Lower leg skin (tissue), 4 donors: ENCODE measurements around the gene DENND1A. TPM values are rescaled to one million over a fixed set of nuclear protein-coding genes. Genes with fewer than 3 reads are reported as not detected.

Source experiments
- DNase-seq, 2 donors: peaks; one replicate each; pipeline ENCODE4 v3.0.0-alpha.2; 2019; ENCODE audit warnings: low spot score in 2 of 2
- H3K4me3 ChIP-seq: fragments of 200-600 bp; sonication (generic); 2 replicates; pipeline ENCODE4 v1.5.1; 2017; ENCODE audit warnings: mild to moderate bottlenecking, low read depth; ENCODE audit not compliant: poor library complexity, severe bottlenecking
- CTCF ChIP-seq, 3 donors: fragments of 450-650 bp; IDR thresholded peaks; one replicate each; pipeline ENCODE4 v1.5.1; 2016; ENCODE audit warnings: antibody characterized with exemption in 3 of 3, mild to moderate bottlenecking in 3 of 3, moderate library complexity in 2 of 3
- POLR2A ChIP-seq, 2 donors: fragments of 450-650 bp; IDR thresholded peaks; one replicate each; pipeline ENCODE4 v1.6.1; 2016 to 2017; ENCODE audit warnings: antibody characterized with exemption in 2 of 2, mild to moderate bottlenecking in 1 of 2, moderate library complexity in 1 of 2
- WGBS, 2 donors: methylation state at CpG; one replicate each; pipeline ENCODE4 v1.1.5; 2018; 5-methylcytosine and 5-hydroxymethylcytosine counted together
- intact Hi-C: fragments of 100-400 bp; cut with DNase I; formaldehyde crosslinking; loops from one replicate; pipeline ENCODE4 v1.15.0; 2023; ENCODE audit warnings: low total_unique reads
- total RNA-seq, 4 donors: library from RNA; depleted of rRNA; stranded (reverse); fragments of >200 nt; gene quantifications; one replicate each; pipeline ENCODE4 v1.1.0, GENCODE V29; 2016

DENND1A gene
- total RNA-seq, 4 donors from 2014 or later: 6.5 to 16.3 (median 12.3) TPM

- no peak for TF ChIP-seq POLR2A (IDR thresholded peaks at IDR 0.05)
- no peak overlapping the region for H3K4me3 ChIP-seq
- peak in 1 of 2 donors; percentile 9 for DNase-seq
- intact Hi-C loops: no loop called here
- WGBS, 2 donors: 48 to 50% methylated on average over 5 of the region's 5 CpGs
These were observed 3.7 kb upstream of the DENND1A start for GRCh38 chr9:123933440-123934212.

DNA sequence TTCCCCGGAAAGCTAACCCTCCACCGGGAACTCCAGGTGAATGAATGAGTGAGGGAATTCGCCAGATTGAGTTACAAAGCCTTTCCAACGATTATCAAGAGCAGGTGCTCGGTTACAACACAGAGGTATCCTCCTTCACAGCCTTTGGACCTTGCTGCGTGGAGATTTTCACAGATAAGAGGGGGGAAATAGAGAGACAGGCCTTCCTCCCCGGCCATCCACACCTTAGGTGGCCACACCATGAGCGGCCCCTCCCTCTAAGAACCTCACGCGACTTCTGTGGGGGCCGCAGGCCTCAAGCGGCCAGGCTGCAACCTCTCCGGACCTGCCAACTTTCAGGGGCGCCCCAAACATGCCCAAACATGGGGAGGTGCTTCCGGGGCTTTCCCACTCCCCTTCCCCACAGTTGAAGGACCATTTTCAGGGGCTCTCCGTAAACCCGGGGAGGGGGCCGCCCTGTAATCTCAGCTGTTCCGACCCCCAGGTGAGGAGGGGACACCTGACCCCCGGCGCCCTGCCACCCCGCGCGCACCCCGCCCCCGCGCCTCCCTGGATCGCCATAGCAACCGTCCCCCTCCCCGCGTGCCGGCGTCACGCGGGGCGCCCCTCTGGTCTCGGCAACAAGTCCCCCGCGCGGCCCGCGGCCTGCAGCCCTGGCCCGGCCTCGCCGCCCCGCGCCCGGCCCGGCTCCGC, 603 bp downstream of the DENND1A start:
- 2 to 6% methylated on average over 16 to 49 of the region's 50 CpGs for WGBS, 2 donors
- intact Hi-C loops: no loop called here
- peak in 1 of 2 donors; percentile 85 for DNase-seq
- H3K4me3 ChIP-seq: peak overlapping the region; percentile 47
- TF ChIP-seq CTCF (IDR thresholded peaks at IDR 0.05) (no peak), POLR2A (IDR thresholded peaks at IDR 0.05) (no peak)

DNA sequence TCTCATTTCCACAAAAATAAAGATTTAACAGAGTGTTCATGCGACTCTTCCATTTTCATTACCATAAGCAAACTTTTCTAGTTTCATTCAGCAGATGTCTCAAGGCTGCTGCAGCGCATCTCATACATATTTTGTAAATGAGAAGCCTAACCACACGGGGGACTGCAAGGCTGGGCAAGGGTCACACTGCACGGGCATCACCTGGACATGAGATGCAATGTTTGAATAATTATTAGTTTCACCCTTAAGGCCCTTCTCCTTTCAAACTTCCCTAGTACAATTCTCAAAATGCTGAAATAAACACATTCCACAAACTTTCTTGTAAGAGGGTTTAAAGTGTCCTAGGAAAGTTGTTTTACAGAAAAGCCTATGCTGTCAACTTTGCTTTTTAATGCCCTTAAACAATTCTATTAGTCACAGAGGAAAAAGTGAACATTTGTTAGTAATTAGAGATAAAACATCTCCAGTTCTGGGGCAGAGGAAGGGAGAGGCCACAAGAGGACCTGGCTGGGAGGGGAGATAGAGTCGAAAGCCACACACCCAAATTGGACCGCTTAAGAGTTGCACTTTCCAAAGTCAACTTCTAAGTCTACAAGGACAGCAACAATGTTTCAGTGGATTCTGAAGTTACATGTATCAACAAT, 1.3 kb downstream of the DENND1A start:
- no peak overlapping the region for H3K4me3 ChIP-seq
- WGBS, 2 donors: 40 to 44% methylated on average over 6 of the region's 6 CpGs
- DNase-seq: peak in 1 of 2 donors; percentile 53
- intact Hi-C loops: no loop called here
- TF ChIP-seq CTCF (IDR thresholded peaks at IDR 0.05): no peak
- no peak for TF ChIP-seq POLR2A (IDR thresholded peaks at IDR 0.05)

DNA sequence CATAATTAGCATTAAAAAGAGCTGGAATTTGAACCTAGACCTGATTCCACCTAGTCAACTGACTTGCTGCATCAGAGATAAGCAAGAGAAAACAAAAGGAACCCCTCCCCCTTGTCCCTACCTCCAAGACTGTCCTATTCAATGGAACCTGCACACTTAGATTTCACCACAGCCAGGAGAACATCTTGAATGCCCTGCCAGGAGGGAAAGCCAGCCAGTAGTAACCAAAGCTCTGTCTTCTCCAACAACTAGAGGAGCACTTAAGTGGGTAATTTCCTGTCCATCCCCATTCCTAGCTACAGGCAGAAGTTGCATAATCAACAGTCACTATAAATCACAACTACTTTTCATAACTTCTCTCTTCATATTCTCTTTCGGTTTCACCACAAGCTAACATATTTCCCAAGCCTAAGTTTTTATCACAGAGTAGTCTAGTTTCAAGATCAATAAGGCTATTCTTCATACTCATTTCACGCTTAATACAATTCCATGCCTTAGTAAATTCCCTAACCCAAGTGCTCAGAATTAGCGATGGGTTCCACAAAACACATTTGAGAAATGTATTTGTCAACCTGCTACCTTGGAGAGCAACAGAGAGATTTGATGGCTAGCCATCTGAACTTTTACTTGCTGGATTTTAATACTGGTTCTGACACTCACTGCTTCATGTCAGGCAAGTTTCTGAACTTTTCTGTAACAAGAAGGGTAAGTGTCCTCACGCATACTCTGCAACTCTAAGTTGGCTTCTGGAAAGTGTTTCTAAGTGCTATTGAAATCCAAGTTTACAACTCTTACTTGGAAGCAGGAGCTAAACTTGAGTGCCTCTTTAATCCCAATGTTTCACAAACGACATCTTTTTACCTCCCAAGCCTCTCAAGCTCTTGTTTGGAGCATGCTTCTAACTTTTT, 2.0 kb downstream of the DENND1A start:
- intact Hi-C loops: no loop called here
- DNase-seq: peak in 1 of 2 donors; percentile 46
- no peak overlapping the region for H3K4me3 ChIP-seq
- WGBS, 2 donors: 50 to 57% methylated on average over 5 of the region's 5 CpGs
- TF ChIP-seq CTCF (IDR thresholded peaks at IDR 0.05) (no peak), POLR2A (IDR thresholded peaks at IDR 0.05) (no peak)

- DNase-seq: no peak
- no peak overlapping the region for H3K4me3 ChIP-seq
- intact Hi-C loops: no loop called here
- TF ChIP-seq POLR2A (IDR thresholded peaks at IDR 0.05): no peak
- TF ChIP-seq CTCF (IDR thresholded peaks at IDR 0.05): no peak
- 95 to 96% methylated on average over 5 of the region's 5 CpGs for WGBS, 2 donors
These were observed 3.0 kb downstream of the DENND1A start for GRCh38 chr9:123926941-123927340.
